ENCODE measurements around the gene MYL12B. TPM values are rescaled to one million over a fixed set of nuclear protein-coding genes. Genes with fewer than 3 reads are reported as not detected.

MYL12B gene
- total and polyA plus RNA-seq, 12 donors, result 153 to 457 (median 198) TPM

DNA sequence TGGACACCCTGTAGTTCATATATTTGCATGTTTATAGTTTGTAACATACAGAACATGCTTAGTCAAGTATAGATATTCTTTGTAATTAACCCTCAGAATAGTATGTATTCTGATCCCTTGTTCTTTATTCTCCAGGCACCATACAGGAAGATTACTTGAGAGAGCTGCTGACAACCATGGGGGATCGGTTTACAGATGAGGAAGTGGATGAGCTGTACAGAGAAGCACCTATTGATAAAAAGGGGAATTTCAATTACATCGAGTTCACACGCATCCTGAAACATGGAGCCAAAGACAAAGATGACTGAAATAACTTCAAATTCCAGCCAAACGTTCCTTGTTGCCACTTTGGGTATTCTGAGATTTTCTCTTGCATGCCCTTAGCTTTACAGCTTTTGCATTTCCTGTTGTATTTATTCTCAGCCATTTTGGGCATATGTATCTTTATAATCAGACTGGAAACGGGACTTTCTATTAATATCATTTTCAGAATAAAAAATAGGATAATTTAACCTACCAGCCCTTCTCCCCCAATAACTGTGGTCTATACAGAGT is 6.2 kb upstream of the MYL12B start:
- H3K4me3 ChIP-seq, result peak overlapping the region; percentile 1 to 95 (median 52)
- intact Hi-C loops (cut with DNase I), result no loop called here

DNA sequence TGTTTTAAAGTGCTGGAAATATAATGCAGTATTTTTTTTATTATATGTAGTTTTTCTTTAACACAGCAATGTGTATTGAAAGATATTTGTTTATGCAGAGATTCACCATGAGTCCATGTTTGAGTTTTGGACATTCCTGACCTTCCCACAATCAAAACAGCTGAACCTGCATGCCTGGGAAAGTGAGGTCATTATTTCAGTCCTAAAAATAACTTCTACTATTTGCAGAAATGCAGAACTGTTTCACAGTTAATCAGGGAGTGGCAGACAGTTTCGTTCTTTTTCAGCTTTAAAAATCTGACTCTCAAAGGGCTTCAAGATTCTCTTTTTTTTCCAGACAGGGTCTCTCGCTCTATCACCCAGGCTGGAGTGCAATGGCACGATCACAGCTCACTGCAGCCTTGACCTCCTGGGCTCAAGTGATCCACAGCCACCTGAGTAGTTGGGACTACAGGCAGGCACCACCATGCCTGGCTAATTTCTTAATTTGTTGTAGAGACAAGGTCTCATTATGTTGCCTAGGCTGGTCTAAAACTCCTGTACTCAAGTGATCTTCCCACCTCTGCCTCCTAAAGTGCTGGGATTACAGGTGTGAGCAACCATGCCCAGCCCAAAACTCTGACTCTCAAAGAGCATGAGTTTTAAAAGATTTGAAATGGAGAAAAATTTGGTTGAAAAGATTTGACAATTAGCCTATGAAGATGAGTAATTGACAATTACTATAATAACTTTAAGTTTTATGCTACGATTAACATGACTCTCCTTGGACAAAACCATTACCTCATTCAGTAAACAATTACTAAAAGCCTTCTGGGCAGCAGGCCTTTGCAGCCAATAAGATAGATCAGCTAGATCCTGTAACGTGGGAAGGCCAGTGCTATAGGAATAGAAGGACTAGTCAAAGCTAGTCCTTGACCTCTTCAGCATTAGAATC is 5.0 kb upstream of the MYL12B start:
- 33 to 43% methylated on average over 5 of the region's 5 CpGs for WGBS, 2 donors
- peaks cover 0 to 80% (median 51%) of the 10 kb centered on the region in 9 donors for H3K36me3 ChIP-seq
- intact Hi-C loops (cut with DNase I), result no loop called here
- ATAC-seq, result peak in 3 of 8 donors; percentile 12 to 26 (median 15)
- no peaks in the 10 kb centered on the region for H3K27me3 ChIP-seq
- H3K4me3 ChIP-seq, result peak overlapping the region in 6 of 10 donors; percentile 32 to 90 (median 66)
- TF ChIP-seq, protein P1, sequence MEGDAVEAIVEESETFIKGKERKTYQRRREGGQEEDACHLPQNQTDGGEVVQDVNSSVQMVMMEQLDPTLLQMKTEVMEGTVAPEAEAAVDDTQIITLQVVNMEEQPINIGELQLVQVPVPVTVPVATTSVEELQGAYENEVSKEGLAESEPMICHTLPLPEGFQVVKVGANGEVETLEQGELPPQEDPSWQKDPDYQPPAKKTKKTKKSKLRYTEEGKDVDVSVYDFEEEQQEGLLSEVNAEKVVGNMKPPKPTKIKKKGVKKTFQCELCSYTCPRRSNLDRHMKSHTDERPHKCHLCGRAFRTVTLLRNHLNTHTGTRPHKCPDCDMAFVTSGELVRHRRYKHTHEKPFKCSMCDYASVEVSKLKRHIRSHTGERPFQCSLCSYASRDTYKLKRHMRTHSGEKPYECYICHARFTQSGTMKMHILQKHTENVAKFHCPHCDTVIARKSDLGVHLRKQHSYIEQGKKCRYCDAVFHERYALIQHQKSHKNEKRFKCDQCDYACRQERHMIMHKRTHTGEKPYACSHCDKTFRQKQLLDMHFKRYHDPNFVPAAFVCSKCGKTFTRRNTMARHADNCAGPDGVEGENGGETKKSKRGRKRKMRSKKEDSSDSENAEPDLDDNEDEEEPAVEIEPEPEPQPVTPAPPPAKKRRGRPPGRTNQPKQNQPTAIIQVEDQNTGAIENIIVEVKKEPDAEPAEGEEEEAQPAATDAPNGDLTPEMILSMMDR (IDR thresholded peaks at IDR 0.05), result no peak
- H3K9me3 ChIP-seq, result no peaks in the 10 kb centered on the region
- DNase-seq, result no peak
- peak overlapping the region; percentile 56 to 100 (median 99) for H3K27ac ChIP-seq
- H3K4me1 ChIP-seq, result peaks cover 0 to 91% (median 48%) of the 10 kb centered on the region in 9 donors

More for the DNA sequence above, 6.2 kb upstream of the MYL12B start:
- DNase-seq, result no peak
- ATAC-seq, result no peak
- Histone ChIP-seq H3K27me3 (no peaks in the 10 kb centered on the region), H3K9me3 (no peaks in the 10 kb centered on the region), H3K36me3 (peaks cover 0 to 80% (median 51%) of the 10 kb centered on the region in 9 donors), H3K27ac (peak overlapping the region in 9 of 10 donors; percentile 67 to 100 (median 99)), H3K4me1 (peaks cover 0 to 100% (median 56%) of the 10 kb centered on the region in 9 donors)
- TF ChIP-seq, protein P1 (IDR thresholded peaks at IDR 0.05), result no peak
- 32 to 37% methylated on average over 5 of the region's 5 CpGs for WGBS, 2 donors

DNA sequence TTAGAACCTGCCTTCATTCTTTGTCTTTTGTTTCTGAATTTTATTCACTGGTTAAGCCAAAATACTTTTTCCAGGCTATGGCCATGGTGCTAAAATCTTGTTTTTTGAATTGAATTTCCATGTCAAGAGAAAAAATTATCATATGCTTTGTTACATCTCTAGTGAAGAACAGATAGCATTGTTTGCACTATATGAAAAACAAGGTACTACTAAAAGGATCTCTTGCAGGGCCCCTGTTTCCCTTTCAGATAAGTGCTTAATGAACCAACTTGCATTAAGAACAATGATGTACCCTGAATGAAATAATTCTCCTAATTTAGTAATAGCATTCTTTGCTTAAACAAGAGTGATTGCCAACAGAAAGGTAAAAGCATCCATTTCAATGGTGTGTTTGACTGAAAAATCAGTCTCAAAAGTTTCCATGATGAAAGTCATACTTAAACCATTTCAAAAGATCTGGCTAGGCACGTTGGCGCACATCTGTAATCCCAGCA is 4.3 kb upstream of the MYL12B start:
- TF ChIP-seq, protein P1 (IDR thresholded peaks at IDR 0.05), result no peak
- H3K36me3 ChIP-seq, result peaks cover 0 to 75% (median 51%) of the 10 kb centered on the region in 9 donors
- H3K4me1 ChIP-seq, result peaks cover 0 to 84% (median 41%) of the 10 kb centered on the region in 9 donors
- peak overlapping the region in 9 of 10 donors; percentile 67 to 100 (median 99) for H3K27ac ChIP-seq
- peak overlapping the region in 5 of 10 donors; percentile 51 to 90 (median 81) for H3K4me3 ChIP-seq
- intact Hi-C loops (cut with DNase I), result no loop called here
- no peak for ATAC-seq
- no peaks in the 10 kb centered on the region for H3K27me3 ChIP-seq
- 78 to 84% methylated on average over 2 of the region's 2 CpGs for WGBS, 2 donors
- H3K9me3 ChIP-seq, result no peaks in the 10 kb centered on the region
- no peak for DNase-seq

DNA sequence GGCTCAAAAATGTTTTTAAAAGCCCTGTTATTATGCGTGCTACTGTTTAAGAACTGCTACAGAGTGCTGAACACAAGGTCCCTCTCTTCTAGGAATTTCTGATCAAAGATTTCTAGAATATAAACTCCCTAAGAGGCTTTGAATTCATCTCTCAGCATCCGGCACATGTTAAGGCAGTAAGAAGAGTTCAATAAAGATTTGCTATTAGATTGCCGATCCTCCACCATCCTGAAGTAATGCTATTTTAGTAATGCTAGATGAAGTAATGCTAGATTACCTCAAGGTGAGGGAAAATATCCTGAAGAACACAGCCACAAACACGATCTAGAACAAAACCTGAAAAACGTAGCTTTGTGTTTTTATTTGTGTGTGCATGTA is 949 bp upstream of the MYL12B start:
- WGBS, 2 donors, result 18 to 20% methylated on average over 5 of the region's 5 CpGs
- H3K27ac ChIP-seq, result peak overlapping the region; percentile 96 to 100 (median 98)
- no peak for DNase-seq

More for the DNA sequence above, 949 bp upstream of the MYL12B start:
- no peaks in the 10 kb centered on the region for H3K9me3 ChIP-seq
- TF ChIP-seq, protein P1 (IDR thresholded peaks at IDR 0.05), result no peak
- intact Hi-C loops (cut with DNase I), result loop anchor here in 3 of 10 donors (5.0 kb wide), 3 partner anchors 191 to 341 kb away; partner anchors contain the start of gene TGIF1 (in 2 of the 3)
- H3K4me1 ChIP-seq, result peaks cover 1 to 80% (median 58%) of the 10 kb centered on the region in 9 donors
- ATAC-seq, result no peak
- peaks cover 0 to 42% (median 24%) of the 10 kb centered on the region in 9 donors for H3K36me3 ChIP-seq
- no peaks in the 10 kb centered on the region for H3K27me3 ChIP-seq
- H3K4me3 ChIP-seq, result peak overlapping the region in 9 of 10 donors; percentile 73 to 96 (median 88)

Data from heart right ventricle (tissue), 16 donors.